K562 (cell line): ENCODE data around the gene SRRT. TPM values are rescaled to one million over a fixed set of nuclear protein-coding genes. Genes with fewer than 3 reads are reported as not detected.

Experiments used
- ARNT ChIP-seq, 2 experiments: fragments of 450-650 bp; IDR thresholded peaks; 2 replicates each; pipeline ENCODE4 v1.6.1; 2016; ENCODE audit warnings: mild to moderate bottlenecking in 1 of 2
- E2F3 ChIP-seq: fragments of 250-450 bp; sonication (Bioruptor Pico); IDR thresholded peaks from 2 replicates; pipeline ENCODE4 v1.4.0; 2020; ENCODE audit warnings: mild to moderate bottlenecking
- E2F4 ChIP-seq: sonication (generic); formaldehyde crosslinking; IDR thresholded peaks from 2 replicates; pipeline ENCODE4 v1.8.0; 2022; ENCODE audit warnings: mild to moderate bottlenecking, low read depth, missing genetic modification reagents
- FIP1L1 ChIP-seq: fragments of 200-400 bp; formaldehyde crosslinking; IDR thresholded peaks from 2 replicates; pipeline ENCODE4 v1.6.1; 2018; ENCODE audit warnings: mild to moderate bottlenecking, low read depth, low read length; ENCODE audit not compliant: poor library complexity, severe bottlenecking
- HDAC6 ChIP-seq: IDR thresholded peaks from 2 replicates; pipeline ENCODE4 v1.6.1; 2012; ENCODE audit warnings: low read depth, mild to moderate bottlenecking, control low read depth, inconsistent platforms, low read length, moderate library complexity
- MBD1 ChIP-seq: fragments of 250-450 bp; sonication (Bioruptor Pico); IDR thresholded peaks from 2 replicates; pipeline ENCODE4 v1.8.0; 2022; ENCODE audit warnings: inconsistent platforms
- MTA1 ChIP-seq: fragments of 450-650 bp; IDR thresholded peaks from 2 replicates; pipeline ENCODE4 v1.6.1; 2017; ENCODE audit warnings: borderline replicate concordance
- PHTF2 ChIP-seq: fragments of 250-450 bp; sonication (Bioruptor Pico); IDR thresholded peaks from 2 replicates; pipeline ENCODE4 v1.5.0; 2021; ENCODE audit warnings: mild to moderate bottlenecking
- POLR3A ChIP-seq: IDR thresholded peaks from 2 replicates; pipeline ENCODE4 v1.6.1; 2011; ENCODE audit warnings: borderline replicate concordance, mild to moderate bottlenecking, moderate library complexity; ENCODE audit not compliant: insufficient read length, insufficient read depth; ENCODE audit errors: extremely low read depth
- PTBP1 ChIP-seq: fragments of 200-400 bp; formaldehyde crosslinking; IDR thresholded peaks from 2 replicates; pipeline ENCODE4 v1.6.1; 2017; ENCODE audit warnings: low read depth, low read length
- SETDB1 ChIP-seq: IDR thresholded peaks from one replicate; pipeline ENCODE4 v1.6.1; 2012; ENCODE audit warnings: low read length, control low read depth, inconsistent platforms
- SMARCA4 ChIP-seq: fragments of 450-650 bp; IDR thresholded peaks from 2 replicates; pipeline ENCODE4 v1.6.1; 2016
- TEAD4 ChIP-seq, 2 experiments: sonication (generic) in 1 of 2; formaldehyde crosslinking in 1 of 2; IDR thresholded peaks; 2 replicates each; pipeline versions ENCODE4 v1.6.1 to v1.8.0; 2012 to 2022; ENCODE audit warnings: borderline replicate concordance in 1 of 2, inconsistent platforms in 1 of 2, low read length in 1 of 2, mild to moderate bottlenecking in 1 of 2, missing genetic modification reagents in 1 of 2
- ZNF134 ChIP-seq: fragments of 250-450 bp; sonication (Bioruptor Pico); conservative IDR thresholded peaks from 2 replicates; pipeline ENCODE4 v1.4.0; 2020
- ZNF224 ChIP-seq: sonication (generic); formaldehyde crosslinking; IDR thresholded peaks from 2 replicates; pipeline ENCODE4 v1.8.0; 2022; ENCODE audit warnings: mild to moderate bottlenecking, missing genetic modification reagents
- ZNF239 ChIP-seq: fragments of 250-450 bp; sonication (Bioruptor Pico); IDR thresholded peaks from 2 replicates; pipeline ENCODE4 v1.4.0; 2020; ENCODE audit warnings: mild to moderate bottlenecking
- polyA plus RNA-seq, 8 experiments: library from polyadenylated mRNA; depleted of rRNA in 4 of 8; stranded (reverse) in 5 of 8; unstranded in 3 of 8; fragments of >200 nt; fragmentation: Nextera tagmentation in 2 of 8; fragmentation: Illumina TruSeq in 1 of 8; extraction: Ambion mirVana in 2 of 8; extraction: Trizol in 1 of 8; gene quantifications; 2 replicates each; pipeline versions ENCODE4 v1.2.1 to v1.2.3, GENCODE V29; 2011 to 2014; ENCODE audit warnings: inconsistent platforms in 1 of 8, missing spikeins in 1 of 8
- total RNA-seq, 7 experiments: library from RNA; depleted of rRNA in 6 of 7; stranded (reverse); fragments of >200 nt in 6 of 7; fragmentation: Illumina TruSeq in 2 of 7; extraction: Trizol in 2 of 7; gene quantifications; 2 replicates each; pipeline versions ENCODE4 v1.2.1 to v1.2.3, GENCODE V29; 2011 to 2021; ENCODE audit warnings: low replicate concordance in 1 of 7
- TF ChIP-seq, protein P1 (sequence below): sonication (generic); formaldehyde crosslinking; IDR thresholded peaks from 2 replicates; pipeline ENCODE4 v1.8.1; 2023; ENCODE audit warnings: mild to moderate bottlenecking, missing genetic modification reagents
- TF ChIP-seq, protein P2 (sequence below): fragments of 450-650 bp; IDR thresholded peaks from 2 replicates; pipeline ENCODE4 v1.6.1; 2016; ENCODE audit warnings: antibody characterized with exemption

The SRRT gene
- total and polyA plus RNA-seq, 9 of the 15 experiments (the other 6 are each of a cell fraction or from before 2014, with no cell fraction given), result 10.3 to 263 (median 84.4) TPM

DNA sequence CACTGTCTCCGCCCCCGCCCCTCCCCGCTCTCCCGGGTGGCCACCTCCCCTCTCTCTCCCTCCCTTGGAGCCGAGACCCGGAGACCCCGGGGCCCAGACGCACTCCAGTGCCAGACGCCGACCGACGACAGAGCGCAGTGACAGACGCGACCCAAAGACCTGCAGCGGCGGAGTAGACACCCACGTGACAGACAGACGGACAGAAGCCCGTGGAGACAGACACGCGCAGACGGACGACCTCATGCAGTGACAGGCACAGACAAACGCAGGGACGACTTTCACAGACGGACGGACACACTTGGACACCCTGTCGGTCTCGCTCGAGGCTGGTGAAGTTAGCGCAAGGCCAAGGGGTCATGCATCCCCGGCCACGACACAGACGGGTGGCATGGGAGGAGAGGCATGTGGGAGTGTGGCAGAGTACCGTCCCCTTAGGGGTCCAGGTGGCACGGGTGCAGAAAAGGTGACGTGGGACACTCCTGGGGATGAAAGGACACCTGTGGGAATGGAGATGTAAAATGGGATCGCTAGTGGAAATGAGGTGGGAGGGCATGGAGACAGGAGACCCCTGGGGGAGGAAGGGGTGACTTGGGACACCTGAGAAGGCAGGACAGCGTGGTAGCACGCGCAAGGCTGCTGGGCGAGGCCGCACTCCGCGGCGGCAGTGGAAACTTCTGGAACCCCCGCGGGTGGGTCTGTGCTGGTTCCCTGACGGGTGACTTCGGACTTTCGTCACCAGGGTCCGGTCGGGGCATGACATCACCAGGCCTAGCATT lies 21.2 kb downstream of the SRRT start (continued):
- TF ChIP-seq MBD1 (CRISPR knock-in tag) (no peak), ZNF134 (CRISPR knock-in tag) (no peak), ZNF224 (CRISPR knock-in tag) (no peak), FIP1L1 (peak; percentile 0), SETDB1 (no peak), E2F4 (CRISPR knock-in tag) (no peak), ZNF239 (CRISPR knock-in tag) (no peak), PHTF2 (no peak), POLR3A (no peak), E2F3 (CRISPR knock-in tag) (no peak), MTA1 (peak; percentile 88), PTBP1 (no peak), ARNT (IDR thresholded peaks at IDR 0.05) (0 out of 4 replicates have a peak, but pooled peaks of 1 of the 2 experiments have one; percentile 33), TEAD4 (IDR thresholded peaks at IDR 0.05; ENCODE audit: low read length) (0 out of 2 replicates have a peak, but pooled peaks have one; percentile 43), TEAD4 (CRISPR knock-in tag; IDR thresholded peaks at IDR 0.05; ENCODE audit: borderline replicate concordance) (no peak), HDAC6 (no peak), SMARCA4 (peak; percentile 28; the same call in 1 of the 2 replicates)
- TF ChIP-seq, protein P1, sequence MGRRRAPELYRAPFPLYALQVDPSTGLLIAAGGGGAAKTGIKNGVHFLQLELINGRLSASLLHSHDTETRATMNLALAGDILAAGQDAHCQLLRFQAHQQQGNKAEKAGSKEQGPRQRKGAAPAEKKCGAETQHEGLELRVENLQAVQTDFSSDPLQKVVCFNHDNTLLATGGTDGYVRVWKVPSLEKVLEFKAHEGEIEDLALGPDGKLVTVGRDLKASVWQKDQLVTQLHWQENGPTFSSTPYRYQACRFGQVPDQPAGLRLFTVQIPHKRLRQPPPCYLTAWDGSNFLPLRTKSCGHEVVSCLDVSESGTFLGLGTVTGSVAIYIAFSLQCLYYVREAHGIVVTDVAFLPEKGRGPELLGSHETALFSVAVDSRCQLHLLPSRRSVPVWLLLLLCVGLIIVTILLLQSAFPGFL, result no peak
- TF ChIP-seq, protein P2, sequence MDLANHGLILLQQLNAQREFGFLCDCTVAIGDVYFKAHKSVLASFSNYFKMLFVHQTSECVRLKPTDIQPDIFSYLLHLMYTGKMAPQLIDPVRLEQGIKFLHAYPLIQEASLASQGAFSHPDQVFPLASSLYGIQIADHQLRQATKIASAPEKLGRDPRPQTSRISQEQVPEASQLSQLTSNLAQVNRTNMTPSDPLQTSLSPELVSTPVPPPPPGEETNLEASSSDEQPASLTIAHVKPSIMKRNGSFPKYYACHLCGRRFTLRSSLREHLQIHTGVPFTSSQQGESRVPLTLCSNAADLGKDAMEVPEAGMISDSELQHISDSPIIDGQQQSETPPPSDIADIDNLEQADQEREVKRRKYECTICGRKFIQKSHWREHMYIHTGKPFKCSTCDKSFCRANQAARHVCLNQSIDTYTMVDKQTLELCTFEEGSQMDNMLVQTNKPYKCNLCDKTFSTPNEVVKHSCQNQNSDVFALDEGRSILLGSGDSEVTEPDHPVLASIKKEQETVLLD, result peak; percentile 95
